Cardiac fibroblast (primary cell): ENCODE data around the gene NUP210L.

Source experiments
- DNase-seq, 2 donors: peaks; one replicate each; pipeline versions ENCODE4 v3.0.0 to v3.0.0-alpha.2; 2010; ENCODE audit warnings: low read depth in 2 of 2
- H3K4me3 ChIP-seq, 2 donors: replicated peaks in 1 of 2; 1 replicate in 1 of 2; 2 replicates in 1 of 2; pipeline ENCODE4 v1.5.1; 2011; ENCODE audit warnings: low read depth in 2 of 2, low read length in 2 of 2, mild to moderate bottlenecking in 2 of 2, moderate library complexity in 1 of 2
- CTCF ChIP-seq: IDR thresholded peaks from one replicate; pipeline ENCODE4 v1.5.1; 2011; ENCODE audit warnings: low read depth, mild to moderate bottlenecking, low read length, inconsistent platforms

Gene NUP210L

GRCh38 chr1:153995640-153996039, 159.2 kb downstream of the NUP210L start:
- DNase-seq, result no peak
- no peak for TF ChIP-seq CTCF
- H3K4me3 ChIP-seq, result no peak overlapping the region

- no peak for TF ChIP-seq CTCF
- H3K4me3 ChIP-seq, result no peak overlapping the region
- no peak for DNase-seq
Measured at GRCh38 chr1:153995202-153995601, 159.7 kb downstream of the NUP210L start.

- no peak for DNase-seq
Measured at GRCh38 chr1:153991806-153992205, 163.1 kb downstream of the NUP210L start.

GRCh38 chr1:153991151-153991630, 163.7 kb downstream of the NUP210L start:
- TF ChIP-seq CTCF, result no peak
- peak overlapping the region; percentile 79 to 93 for H3K4me3 ChIP-seq
- peak in 1 of 2 donors; percentile 45 for DNase-seq

More at GRCh38 chr1:153991806-153992205, 163.1 kb downstream of the NUP210L start:
- TF ChIP-seq CTCF, result no peak
- peak overlapping the region; percentile 79 to 93 for H3K4me3 ChIP-seq

- peak within 1 kb of the TSS; percentile 79 to 93 for H3K4me3 ChIP-seq
- no peak for TF ChIP-seq CTCF
- DNase-seq, result peak; percentile 99
Measured at GRCh38 chr1:153990468-153991150, 164.3 kb downstream of the NUP210L start, which contains the start of gene RPS27. Gene RPS27 (plus strand): TSS chr1:153990762. CDS start chr1:153990797, 35 bp downstream.

GRCh38 chr1:153987621-153988020, 167.3 kb downstream of the NUP210L start:
- no peak for DNase-seq
- no peak overlapping the region for H3K4me3 ChIP-seq
- TF ChIP-seq CTCF, result no peak
